ENCODE measurements around the gene SUGCT.

The SUGCT gene

GRCh38 chr7:40700653-40701421, 566.0 kb downstream of the SUGCT start:
- no peak for DNase-seq

- no peak for DNase-seq
Measured at GRCh38 chr7:40701836-40702551, 567.2 kb downstream of the SUGCT start.

GRCh38 chr7:40704172-40704571, 569.4 kb downstream of the SUGCT start:
- DNase-seq: no peak

GRCh38 chr7:40706829-40707228, 572.0 kb downstream of the SUGCT start:
- no peak for DNase-seq

- DNase-seq: no peak
Measured at GRCh38 chr7:40709062-40709964, 574.5 kb downstream of the SUGCT start.

GRCh38 chr7:40711706-40712105, 576.9 kb downstream of the SUGCT start:
- no peak for DNase-seq

- DNase-seq: no peak
Measured at GRCh38 chr7:40714363-40715052, 579.7 kb downstream of the SUGCT start.

- DNase-seq: no peak
Measured at GRCh38 chr7:40715053-40715430, 580.2 kb downstream of the SUGCT start.

GRCh38 chr7:40716052-40716451, 581.2 kb downstream of the SUGCT start:
- no peak for DNase-seq

- DNase-seq: peak; percentile 73
Measured at GRCh38 chr7:40717242-40717641, 582.4 kb downstream of the SUGCT start.

GRCh38 chr7:40720416-40720815, 585.6 kb downstream of the SUGCT start:
- no peak for DNase-seq

- DNase-seq: no peak
Measured at GRCh38 chr7:40721342-40721949, 586.6 kb downstream of the SUGCT start.

GRCh38 chr7:40722242-40722641, 587.4 kb downstream of the SUGCT start:
- no peak for DNase-seq

- DNase-seq: no peak
Measured at GRCh38 chr7:40723829-40724228, 589.0 kb downstream of the SUGCT start.

GRCh38 chr7:40726559-40726958, 591.8 kb downstream of the SUGCT start:
- no peak for DNase-seq

GRCh38 chr7:40733114-40733513, 598.3 kb downstream of the SUGCT start:
- no peak for DNase-seq

GRCh38 chr7:40733578-40733977, 598.8 kb downstream of the SUGCT start:
- DNase-seq: no peak

GRCh38 chr7:40739257-40739656, 604.5 kb downstream of the SUGCT start:
- no peak for DNase-seq

GRCh38 chr7:40742270-40742669, 607.5 kb downstream of the SUGCT start:
- DNase-seq: no peak

- no peak for DNase-seq
Measured at GRCh38 chr7:40746841-40747556, 612.2 kb downstream of the SUGCT start.

- DNase-seq: no peak
Measured at GRCh38 chr7:40747856-40748255, 613.1 kb downstream of the SUGCT start.

GRCh38 chr7:40749877-40750276, 615.1 kb downstream of the SUGCT start:
- DNase-seq: no peak
